Fibroblast of pulmonary artery (primary cell): Measurements from ENCODE around the gene FILIP1.

Experiments
- DNase-seq: peaks from one replicate; pipeline ENCODE4 v3.0.0-alpha.2; 2010; ENCODE audit warnings: low read depth
- H3K4me3 ChIP-seq: replicated peaks from 2 replicates; pipeline ENCODE4 v1.5.1; 2011; ENCODE audit warnings: low read depth, mild to moderate bottlenecking, control low read depth, low read length, moderate library complexity
- TF ChIP-seq, protein P1 (sequence below): IDR thresholded peaks from 2 replicates; pipeline ENCODE4 v1.5.1; 2011; ENCODE audit warnings: mild to moderate bottlenecking, control low read depth, low read length, inconsistent platforms; ENCODE audit errors: missing control alignments

The FILIP1 gene

DNA sequence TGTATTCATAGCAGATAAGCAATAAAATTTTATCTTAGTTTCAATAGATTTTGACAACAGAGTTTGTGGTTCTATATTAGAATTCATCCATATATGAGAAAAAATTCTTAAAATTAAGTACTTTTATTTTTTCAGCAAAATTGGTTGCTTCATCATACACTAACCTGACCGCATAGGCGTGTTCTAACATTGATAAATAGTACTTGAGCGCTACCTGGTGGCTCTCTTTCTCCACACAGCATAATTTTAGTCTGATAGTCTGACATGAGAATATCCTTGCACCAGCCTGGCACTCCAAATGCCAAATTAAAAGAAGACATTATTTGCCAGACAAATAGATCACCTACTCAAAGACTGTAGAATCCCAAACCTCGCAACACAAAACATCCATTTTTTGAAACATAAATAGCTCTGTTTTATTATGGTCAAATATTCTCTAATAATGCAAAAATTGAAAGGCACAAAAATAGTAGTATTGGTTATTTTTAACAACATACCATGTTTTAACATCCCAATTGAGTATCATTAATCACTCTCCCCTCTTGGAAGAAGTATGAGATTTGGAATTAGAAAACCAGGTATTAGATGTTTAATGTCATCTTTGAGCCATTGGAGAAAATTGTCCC, 33.0 kb upstream of the FILIP1 start:
- TF ChIP-seq, protein P1, sequence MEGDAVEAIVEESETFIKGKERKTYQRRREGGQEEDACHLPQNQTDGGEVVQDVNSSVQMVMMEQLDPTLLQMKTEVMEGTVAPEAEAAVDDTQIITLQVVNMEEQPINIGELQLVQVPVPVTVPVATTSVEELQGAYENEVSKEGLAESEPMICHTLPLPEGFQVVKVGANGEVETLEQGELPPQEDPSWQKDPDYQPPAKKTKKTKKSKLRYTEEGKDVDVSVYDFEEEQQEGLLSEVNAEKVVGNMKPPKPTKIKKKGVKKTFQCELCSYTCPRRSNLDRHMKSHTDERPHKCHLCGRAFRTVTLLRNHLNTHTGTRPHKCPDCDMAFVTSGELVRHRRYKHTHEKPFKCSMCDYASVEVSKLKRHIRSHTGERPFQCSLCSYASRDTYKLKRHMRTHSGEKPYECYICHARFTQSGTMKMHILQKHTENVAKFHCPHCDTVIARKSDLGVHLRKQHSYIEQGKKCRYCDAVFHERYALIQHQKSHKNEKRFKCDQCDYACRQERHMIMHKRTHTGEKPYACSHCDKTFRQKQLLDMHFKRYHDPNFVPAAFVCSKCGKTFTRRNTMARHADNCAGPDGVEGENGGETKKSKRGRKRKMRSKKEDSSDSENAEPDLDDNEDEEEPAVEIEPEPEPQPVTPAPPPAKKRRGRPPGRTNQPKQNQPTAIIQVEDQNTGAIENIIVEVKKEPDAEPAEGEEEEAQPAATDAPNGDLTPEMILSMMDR = peak; percentile 70
- no peak overlapping the region for H3K4me3 ChIP-seq
- peak; percentile 89 for DNase-seq

DNA sequence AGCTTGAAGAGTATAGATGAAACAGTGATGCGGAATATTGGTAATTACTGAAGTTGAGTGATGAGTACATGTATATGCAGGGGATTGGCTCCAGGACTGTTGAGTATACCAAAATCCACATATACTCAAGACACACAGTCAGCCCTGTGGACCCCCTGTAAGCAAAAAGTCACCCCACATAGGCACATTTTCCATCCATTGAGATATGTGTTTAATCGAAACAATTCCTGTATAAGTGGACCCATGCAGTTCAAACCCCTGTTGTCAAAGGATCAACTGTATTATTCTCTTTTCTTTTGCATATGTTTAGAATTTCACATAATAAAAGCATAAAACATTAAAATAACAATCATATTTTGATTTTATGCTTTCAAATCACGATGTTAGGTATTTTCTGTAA, 32.1 kb upstream of the FILIP1 start:
- DNase-seq = no peak
- TF ChIP-seq, protein P1 = no peak

DNA sequence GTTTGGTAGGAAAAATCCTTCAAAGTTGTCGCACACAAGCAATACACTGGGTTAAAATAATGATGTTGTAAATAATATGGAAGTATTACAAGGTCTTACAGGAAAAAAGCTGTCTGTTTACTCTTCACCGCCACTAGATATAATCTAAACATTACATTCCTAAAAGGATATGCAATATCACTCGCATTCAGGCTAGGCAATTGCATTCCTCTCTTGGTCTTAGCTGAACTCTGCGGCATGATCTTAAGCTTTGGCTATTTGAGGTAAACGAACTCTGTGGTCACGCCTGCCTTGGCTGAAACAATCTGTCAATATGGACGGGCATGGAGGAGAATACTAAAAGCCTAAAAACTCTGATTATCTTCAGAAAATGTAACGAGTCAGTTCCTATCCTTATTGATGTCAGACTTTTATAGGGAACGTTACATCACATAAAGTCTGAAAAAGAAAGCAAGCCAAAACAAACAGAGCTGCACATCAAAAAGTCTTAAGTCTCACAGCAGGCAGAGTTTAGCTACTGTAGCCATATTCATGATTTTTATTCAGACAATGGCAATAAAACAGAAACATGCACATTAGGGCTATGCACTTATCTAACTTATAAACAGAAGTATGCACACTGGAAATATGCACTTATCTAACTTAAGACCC, 30.8 kb upstream of the FILIP1 start:
- H3K4me3 ChIP-seq = peak overlapping the region; percentile 28
- TF ChIP-seq, protein P1 = no peak
- peak; percentile 88 for DNase-seq

More for the DNA sequence above, 32.1 kb upstream of the FILIP1 start:
- no peak overlapping the region for H3K4me3 ChIP-seq

DNA sequence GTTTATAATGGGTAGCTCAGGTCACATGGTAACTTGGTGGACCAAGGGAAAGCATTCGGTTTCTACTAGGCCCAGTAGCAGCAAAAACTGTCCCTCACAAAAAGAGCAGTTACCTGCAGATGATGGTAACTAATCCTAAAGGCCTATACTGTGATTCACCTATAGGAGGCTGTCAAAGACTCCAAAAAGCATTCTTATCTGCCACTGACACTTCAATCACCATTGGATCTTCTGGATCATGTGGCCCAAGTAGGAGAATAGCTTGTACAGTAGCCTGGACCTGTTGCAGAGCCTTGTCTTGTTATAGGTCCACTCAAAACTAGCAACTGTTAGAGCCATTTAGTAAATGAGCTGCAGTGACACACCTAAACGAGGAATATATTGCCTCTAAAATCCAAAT, 23.2 kb upstream of the FILIP1 start:
- H3K4me3 ChIP-seq = no peak overlapping the region
- no peak for DNase-seq
- TF ChIP-seq, protein P1 = no peak

DNA sequence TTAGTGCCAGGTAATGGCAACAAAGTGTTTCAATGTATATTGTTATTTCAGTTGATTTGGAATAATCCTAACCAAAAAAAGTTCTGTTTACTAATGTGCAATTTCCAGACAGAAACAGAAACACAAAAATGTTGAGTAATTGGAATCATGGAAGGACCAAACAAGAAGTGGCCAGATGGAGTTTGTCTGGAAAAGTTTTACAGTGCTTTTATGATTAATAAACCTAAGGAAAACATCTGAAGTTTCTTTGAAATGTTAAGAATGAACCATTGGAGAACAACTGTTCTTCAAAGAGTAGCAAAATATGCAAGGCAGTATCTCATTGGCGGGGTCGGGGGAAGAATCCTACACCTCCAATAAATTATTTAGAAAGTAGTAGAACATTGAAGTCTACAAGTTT, 19.0 kb upstream of the FILIP1 start:
- H3K4me3 ChIP-seq = no peak overlapping the region
- DNase-seq = no peak
- TF ChIP-seq, protein P1 = no peak

DNA sequence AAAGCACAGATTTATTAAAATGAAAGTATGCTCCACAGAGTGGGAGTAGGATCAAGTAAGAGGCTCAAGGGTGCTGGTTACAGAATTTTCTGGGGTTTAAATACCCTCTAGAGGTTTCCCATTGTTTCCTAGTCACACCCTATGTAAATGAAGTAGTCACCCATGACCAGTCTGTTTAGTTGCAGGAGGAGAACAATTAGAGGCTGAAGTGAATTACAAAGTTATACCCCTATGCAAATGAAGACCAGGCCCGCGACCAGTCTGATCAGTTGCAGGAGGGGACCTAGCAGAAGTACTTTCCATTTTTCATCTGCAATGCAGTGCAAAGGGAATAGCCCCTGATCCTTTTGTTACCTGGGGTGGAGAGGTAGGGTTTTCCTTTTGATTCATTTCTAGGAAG, 11.8 kb upstream of the FILIP1 start:
- TF ChIP-seq, protein P1 = no peak
- DNase-seq = no peak
- H3K4me3 ChIP-seq = no peak overlapping the region
